Measurements from ENCODE around the gene MYO15A.

- TF ChIP-seq CTCF (IDR thresholded peaks at IDR 0.05), result no peak
- no peak for TF ChIP-seq POLR2A (IDR thresholded peaks at IDR 0.05)
- no peak for TF ChIP-seq POLR2AphosphoS5 (IDR thresholded peaks at IDR 0.05)
- no peak for TF ChIP-seq EP300 (IDR thresholded peaks at IDR 0.05; ENCODE audit: low read depth)
Observed at GRCh38 chr17:18079543-18079942, 29.0 kb upstream of the MYO15A start.
